GM18517 (cell line): ENCODE data around the gene TMEM185B.
A peak's percentile ranks its signal among the peaks of the same experiment; 100 is the strongest.
"Not testable (repeated sequence)": the region's sequence is repeated elsewhere in the genome, so short reads cannot be mapped to it uniquely, and the experiment has no call there.

Experiments
- ATAC-seq: cut with Tn5 transposase; IDR thresholded peaks from one replicate; pipeline ENCODE4 v1.9.1; 2021; ENCODE audit warnings: mild to moderate bottlenecking, moderate library complexity; ENCODE audit not compliant: unreplicated experiment

Gene TMEM185B

DNA sequence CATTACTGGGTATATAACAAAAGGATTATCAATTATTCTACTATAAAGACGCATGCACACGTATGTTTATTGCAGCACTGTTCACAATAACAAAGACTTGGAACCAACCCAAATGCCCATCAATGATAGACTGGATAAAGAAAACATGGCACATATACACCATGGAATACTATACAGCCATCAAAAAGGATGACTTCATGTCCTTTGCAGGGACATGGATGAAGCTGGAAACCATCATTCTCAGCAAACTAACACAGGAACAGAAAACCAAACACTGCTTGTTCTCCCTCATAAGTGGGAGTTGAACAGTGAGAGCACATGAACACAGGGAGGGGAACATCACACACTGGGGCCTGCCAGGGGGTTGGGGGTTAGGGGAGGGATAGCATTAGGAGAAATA is 12.0 kb upstream of the TMEM185B start:
- not testable (repeated sequence) for ATAC-seq

DNA sequence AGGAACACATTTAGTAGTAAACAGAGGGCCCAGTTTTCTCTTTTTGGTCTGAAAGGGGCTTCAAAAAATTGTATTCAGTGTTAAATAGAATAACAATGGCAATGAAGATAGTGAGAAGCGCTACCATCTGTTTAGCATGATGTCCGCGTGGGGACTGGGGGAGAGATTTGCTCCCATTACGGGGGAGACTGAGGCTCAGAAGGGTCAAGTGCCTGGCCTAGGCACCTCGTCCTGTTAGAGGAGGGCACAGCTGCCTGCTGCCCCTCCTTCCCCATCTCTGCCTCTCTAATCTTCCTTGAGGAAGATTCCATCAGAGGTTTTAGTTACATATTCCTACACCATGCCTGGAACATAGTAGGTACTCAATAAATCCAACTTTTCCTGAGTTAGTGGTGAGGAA is 10.1 kb upstream of the TMEM185B start:
- no peak for ATAC-seq

DNA sequence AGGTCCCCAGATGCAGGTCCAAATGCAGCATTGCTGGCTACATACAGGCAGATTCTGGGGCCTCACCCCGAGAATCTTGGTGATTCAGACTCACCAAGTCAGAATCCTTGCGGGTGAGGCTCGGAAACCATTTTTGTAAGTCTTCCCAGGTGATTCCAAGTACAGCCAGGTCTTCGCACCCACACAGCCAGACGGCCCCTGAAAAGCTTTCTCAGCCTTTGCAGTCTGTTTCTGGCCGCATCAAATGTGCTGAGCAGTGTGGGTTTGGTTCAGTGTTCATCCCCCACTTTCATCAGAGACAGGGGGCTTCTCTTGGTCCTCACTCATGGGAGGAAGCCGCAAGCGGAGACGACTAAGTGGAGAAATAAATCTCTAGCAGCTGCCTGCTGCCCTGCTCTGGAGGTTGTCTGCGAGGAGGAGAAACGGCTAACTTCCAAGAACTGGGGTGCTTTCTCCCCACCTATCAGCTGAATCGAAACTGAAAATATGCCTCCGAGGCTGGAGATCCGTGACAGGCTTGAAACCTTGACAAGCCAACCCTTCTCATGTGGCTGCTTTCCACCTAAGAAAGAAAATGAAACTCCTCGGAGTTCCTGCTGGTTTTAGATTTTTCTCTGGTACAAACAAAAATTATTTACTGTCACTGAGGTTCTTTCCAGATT is 8.9 kb upstream of the TMEM185B start:
- peak; percentile 91 for ATAC-seq

DNA sequence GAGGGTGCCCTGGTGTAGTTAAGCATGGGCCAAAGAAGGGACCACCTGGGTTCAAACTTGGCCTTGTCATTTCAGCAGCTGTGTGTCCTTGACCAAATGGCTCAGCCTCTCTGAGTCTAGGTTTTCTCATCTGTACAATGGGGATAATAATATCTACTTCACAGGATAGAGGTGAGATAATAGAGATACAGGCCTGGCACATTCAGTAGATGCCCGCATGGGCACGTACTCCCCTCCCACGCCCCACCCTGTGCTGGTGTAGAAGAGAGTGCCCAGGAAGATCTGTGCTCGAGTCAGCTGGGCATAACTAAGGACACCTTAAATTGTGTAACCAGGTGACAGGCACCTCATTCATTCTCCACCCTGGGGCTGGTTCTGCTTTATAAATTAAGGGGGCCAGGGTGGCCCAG is 8.4 kb upstream of the TMEM185B start:
- ATAC-seq, result peak; percentile 9

DNA sequence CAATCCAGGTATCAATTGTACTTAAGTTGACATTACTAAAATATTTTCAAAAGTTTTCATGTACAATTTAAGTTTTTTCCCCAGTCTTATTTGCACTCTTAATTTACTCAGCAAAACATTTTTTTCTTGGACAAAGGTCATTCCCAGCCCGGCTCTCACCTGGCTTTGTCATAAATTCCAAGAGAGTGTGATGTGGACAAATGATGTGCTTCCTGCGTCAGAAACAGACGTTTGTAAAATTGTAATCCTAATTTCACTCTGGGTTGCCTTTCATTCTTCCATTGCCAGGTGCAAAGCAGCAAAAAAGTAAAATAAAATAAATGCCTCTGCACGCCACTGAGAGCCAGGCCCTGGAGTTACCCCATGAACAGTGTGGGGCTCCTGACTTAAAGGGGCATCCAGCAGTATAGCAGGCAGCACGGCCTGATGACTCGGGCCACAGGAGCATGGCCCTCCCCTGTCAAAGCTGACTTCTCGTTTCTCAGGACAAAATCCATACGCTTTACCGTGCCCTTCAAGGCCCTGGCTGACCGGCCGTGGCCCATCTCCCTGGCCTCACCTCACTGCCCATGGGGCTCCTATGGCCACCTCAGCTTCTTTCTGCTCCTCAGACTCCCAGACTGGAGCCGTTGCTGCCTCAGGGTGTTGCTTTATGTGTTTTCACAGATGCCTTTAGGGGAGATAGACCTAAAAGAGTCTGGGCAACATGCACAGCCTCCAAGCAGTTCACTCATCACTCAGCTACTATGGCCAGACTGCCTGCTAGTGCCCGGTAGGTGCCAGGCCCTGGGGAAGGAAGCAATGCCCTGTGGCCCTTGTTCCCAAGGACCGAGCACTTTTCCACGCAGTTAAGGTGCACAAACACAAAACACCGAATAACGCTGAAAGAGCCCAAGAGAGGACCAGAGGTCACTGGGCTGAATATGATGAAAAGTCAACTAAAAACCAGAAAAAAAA is 7.6 kb upstream of the TMEM185B start:
- ATAC-seq, result no peak

DNA sequence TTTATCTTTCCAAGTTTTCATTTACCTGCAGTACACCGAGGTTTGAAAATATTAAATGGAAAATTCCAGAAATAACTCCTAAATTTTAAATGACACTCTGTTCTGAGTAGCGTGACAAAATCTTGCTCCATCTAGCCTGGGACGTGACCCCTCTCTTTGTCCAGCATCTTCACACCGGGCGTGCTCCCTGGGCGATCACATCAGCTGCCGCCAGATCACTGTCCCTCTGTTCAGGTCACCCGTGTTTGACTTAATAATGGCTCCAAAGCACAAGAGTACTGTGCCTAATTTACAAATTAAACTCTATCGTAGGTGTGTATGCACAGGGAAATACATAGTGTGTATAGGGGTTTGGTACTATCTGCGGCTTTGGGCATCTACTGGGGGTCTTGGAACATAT is 6.1 kb upstream of the TMEM185B start:
- ATAC-seq, result no peak

DNA sequence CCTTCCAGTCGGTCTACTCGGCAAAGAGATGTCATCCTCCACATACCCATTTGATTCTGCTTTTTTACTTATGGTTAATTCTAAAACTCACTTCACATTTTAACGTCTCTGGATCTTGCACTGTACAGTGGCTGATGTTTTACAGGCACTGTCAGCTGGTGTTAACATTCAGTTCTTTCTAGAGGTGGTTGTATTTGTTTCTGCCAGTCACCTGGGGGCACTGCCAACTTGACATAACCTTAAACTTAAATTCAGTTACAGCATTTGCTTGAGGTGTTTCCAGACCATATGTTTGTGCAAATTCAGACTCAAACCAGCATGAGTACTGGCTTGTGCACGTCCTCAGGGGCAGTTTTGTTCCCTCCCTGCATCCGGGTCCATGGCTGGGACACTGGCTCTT is 5.3 kb upstream of the TMEM185B start:
- ATAC-seq, result no peak

DNA sequence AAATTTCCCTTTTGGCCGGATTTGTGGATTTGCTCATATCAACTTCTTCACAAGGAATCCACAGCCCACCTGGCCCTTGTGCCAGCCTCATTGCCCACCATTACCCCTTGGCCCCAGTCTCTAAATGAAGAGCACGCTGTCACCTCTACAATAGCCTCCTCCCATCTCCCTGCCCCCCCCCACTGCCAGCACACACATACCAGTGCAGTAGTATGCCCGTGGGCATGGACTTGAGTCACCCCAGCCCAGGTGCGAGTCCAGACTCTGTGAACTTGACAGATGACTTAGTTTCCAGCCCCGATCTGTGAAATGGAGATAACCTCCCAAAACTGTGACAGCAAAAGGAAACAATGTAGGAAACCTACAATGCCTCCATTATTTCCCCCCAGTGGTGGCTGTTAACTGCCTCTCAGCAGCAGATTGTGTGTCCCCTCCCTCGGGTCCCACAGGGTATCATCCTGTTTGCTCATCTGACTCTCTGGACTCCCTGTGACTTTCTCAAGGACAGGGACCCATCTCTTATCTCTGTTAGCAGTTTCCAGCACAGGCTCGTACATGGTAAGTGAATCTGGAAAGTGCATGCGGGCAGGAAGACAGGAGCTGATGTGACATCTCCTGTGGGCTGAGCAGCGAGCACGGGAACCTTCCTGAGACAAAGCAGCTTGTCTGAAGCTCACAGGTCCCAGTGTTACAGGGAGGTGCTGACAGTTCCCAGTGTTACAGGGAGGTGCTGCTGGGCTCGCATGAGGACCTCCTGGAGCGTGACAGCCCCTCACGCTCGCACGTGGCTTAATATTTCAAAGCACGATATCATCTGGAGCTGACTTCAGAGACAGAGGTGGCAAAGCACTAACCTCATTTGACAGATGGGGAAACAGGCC is 4.2 kb upstream of the TMEM185B start:
- ATAC-seq, result no peak

DNA sequence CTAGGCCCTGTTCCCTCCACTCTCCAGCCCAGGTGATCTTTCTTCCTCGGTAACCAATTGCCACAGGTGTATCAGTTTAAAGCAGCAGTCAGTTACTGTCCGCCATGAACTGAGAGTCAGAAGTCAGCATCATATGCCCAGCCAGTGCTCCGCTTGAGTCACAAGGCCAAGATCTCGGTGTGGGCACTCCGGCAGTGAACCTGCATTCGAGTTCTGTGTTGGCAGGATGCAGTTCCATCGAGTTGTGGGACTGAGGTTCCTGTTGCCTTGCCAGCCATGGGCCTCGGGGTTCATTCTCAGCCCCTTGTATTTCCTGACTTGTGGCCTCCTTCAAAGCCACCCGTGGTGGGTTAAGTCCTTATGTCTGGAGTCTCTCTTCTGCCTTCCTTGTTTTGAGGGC is 3.1 kb upstream of the TMEM185B start:
- ATAC-seq, result no peak

DNA sequence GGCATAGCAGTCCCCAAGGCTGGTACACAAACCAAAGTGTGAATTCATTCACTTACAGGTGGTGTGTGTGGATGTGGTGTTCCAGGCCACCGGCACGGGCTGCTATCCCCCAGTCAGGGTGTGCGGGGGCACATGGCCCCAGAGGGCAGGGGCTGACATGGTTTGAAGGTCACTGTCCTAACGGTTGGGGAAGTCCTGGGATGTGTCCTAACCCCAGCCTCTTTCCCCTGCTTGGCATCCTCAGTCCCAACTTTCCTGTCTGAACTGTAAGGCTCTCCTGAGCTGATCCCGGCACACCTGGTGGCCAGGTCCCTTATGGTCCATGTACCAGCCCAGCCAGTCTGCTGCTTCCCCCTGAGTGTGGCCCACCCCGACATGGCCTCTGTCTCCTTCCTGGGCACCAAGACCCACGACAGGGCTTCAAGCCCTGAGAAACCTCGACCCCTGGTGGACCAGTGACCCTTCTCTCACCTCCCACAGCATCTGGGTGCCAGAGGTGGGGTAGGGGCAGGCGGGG is 2.4 kb upstream of the TMEM185B start:
- no peak for ATAC-seq

DNA sequence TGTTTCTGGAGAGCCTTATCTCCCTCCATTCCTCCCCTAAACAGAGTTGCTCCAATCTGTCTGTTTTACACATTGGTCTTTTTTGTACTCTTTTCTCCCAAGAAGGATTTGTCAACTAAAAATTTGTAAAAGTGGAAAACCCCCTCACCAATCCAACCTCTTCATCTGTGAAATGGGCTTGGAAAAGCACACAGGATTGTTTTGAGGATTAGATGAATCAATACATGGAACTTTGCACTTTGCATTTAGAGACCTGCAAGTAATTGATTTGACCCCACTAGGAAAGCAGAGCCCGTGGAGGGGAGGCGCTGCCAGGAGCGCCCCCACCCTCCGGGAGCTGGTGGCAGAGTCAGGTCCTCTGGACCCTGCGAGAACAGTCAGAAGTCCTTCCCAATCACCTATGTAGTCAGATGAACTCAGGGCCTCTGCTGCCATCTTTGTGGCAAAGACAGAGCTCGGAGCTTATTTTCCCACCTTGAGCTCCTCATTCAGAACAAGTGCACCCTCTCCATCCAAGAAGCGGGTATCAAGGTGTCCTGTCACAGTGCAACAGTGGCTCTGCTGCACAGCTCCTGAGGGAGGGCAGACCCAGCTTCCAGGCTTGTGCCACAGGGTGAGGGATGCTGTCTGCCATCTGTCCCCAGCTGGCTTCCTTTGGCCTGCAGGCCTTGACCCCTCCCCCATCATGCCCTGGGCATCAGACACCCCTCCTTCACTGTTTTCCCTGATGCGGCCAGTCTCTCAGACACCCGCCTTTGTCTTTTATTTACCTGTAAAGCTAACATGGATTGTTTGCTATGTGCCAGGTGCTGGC is 1.7 kb upstream of the TMEM185B start:
- ATAC-seq, result no peak

DNA sequence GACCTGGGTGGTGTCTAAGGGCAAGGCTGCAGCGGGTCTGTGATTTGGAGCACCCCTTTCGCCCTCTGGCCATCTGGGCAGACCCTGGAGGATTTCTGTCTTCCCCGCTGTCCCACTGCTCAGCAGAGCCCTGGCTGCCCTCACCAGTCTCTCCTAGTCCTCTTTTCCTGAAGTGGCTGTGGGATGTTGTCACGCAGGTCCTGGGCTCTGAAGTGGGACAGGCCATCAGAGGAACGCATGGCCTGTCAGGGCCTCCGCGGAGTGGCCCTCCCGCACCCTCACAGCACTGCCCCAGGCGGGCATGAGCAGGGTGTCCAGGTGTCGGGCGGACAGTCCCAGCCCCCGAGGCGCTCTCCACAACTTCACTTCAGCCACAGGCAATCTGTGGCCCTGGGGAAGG is 1.1 kb upstream of the TMEM185B start:
- ATAC-seq, result no peak

DNA sequence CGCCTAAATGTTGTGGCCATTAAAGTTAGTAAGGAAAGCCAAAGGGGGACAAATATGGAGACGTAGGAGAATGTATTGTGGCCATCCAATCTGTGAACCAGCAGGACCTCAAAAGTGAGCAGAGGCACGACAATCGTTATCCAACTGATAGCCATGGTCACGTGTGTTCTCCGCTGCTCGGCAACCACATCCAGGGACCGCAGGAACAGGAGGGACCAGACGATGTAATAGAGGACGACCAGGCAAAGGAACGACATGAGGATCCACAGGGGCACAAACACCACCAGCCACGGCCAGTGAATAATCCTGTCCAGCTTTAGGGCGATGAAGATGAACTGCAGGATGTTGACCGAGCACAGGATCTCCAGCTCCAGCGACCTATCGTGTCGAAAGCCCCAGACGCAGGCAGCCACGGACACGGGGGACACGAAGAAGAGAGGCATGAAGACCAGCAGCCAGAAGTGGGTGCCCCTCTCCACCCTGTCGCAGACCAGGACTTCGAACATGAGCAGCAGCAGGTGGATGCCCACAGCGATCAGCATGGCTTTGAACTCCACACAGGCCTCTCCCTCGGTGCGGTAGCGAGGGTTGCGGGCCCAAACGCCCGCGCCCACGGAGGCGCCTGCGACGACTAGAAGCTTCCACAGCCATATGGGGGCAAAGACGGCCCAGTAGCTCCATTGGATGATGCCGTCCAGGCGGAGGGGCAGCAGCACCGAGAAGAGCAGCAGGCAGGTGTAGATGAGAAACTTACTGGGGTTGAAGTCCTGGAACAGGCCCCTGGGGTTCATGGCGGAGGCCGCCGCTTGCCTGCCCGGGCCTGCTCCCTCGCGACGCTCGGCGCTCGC is 790 bp downstream of the TMEM185B start:
- ATAC-seq, result peak; percentile 27

DNA sequence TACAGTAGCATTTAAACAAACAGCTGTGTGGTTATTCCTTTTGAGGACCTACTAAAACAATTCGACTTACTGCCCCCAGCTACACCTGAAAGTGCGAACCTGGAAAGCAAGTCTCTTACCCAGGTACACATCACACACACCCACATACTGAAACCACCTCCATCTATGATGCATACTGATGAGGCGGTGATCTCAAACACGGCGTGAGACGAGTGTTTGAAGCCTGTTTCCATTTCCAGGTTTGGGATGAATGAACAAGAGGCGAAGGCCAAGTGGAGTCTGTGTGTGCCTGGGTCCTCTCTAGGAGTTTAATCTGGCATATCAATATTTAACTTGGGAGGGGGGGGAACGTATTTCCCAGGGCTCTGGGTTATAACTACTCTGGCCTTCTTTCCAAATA is 1.6 kb downstream of the TMEM185B start:
- ATAC-seq, result no peak

DNA sequence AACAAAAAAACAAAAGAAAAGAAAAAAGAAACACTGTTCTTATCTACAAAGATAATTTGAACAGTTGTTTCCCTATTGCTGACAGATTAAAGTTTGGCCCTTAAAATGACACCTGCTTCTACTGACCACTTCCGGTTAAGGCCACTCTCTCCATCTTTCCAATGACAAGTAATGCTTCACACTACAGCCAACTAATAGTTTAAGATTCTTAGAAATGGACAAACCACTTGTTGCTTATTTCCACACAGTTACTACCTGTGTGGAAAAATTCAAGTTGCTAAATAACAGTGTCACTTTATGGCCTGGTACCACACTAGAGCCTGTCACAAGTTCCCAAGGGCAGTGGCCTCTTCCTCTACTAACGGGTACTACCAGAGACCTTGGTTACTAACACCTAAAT is 2.4 kb downstream of the TMEM185B start:
- no peak for ATAC-seq

DNA sequence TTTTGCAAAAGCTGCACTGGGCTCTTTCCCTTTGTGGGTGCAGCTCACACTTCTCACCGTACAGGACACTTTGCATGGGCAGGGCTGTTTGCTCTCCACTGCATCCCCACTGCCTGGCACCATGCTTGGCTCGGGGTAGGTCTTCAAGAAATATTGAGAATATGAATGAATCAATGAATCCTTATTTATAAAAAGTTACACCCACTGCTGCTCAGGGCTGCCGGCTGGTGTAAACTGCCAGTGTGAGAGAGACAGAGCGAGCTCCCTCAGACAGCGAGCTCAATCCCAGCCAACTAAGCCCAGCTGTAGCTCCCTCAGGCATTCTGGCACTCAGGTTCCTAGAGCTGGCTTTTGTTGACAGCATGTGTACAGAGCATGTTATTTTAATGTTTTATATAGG is 3.4 kb downstream of the TMEM185B start:
- no peak for ATAC-seq

DNA sequence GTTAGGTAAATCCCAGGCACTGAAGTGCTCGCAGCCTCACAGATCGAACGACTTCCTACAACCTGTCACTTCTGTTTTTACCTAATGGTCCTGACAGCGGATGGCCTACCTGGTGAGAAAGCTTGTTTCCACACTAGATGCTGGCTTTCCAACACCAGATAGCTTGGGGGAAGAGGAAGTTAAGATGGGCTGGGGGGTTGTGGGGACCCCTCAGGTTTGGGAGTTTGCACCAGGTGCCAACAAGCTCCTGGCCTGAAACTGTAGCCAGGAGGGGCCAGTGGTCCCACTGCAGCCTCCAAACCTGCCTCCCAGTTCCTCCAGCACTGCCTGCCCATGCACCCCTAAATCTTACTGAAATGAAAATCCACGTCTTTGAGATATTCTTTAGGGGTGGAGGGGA is 3.9 kb downstream of the TMEM185B start:
- no peak for ATAC-seq

DNA sequence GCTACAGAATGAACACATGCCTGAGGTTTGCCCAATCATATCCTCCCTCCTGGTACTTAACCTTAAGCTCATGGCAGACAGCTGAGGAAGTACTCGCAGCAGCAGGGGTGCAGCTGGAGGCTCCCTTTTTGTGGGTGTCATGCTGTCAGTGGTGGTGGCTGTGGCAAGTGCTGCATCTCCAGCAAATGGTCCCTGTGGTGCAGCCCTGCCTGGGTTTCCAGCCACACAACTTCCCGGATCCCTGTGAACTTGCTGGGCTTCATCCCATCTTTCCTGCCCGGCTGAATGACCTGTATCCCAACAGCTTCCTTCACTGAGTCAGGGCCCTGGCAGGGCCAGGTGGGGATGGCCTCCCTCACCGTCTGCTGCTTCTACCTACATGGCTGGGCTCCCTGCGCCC is 5.0 kb downstream of the TMEM185B start:
- no peak for ATAC-seq

DNA sequence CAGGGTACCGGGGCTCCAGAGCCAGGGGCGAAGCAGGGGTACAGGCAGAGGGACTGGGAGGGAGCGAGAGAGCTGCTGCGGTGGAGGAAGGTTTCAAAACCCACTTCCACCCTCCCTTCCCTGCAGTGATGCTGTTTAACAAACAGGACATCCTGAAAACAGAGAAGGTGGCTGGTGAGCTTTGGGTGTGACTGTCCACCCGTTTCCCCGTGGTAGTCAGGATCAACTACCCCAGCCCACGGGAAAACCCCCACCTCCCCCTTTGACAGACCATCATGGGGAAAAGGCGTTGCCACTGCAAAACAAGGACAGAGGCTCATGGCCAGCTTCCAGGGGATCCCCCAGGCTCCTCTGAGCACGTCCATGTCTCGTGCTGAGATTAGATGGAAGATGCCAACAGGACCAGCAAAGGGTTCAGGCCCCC is 12.9 kb downstream of the TMEM185B start:
- ATAC-seq, result no peak
